Right forelimb (tissue), 1 donor: ENCODE measurements around the gene KCNJ5.

ENCODE experiments used
- DNase-seq: peaks from one replicate; pipeline ENCODE4 v3.0.0-alpha.2; 2018

Gene KCNJ5

GRCh38 chr11:128872094-128872493 is 19.1 kb upstream of the KCNJ5 start:
- no peak for DNase-seq

GRCh38 chr11:128872594-128872993 is 18.6 kb upstream of the KCNJ5 start:
- no peak for DNase-seq

GRCh38 chr11:128874427-128874826 is 16.7 kb upstream of the KCNJ5 start:
- no peak for DNase-seq

- no peak for DNase-seq
Observed at GRCh38 chr11:128876133-128876650, 15.0 kb upstream of the KCNJ5 start.

- no peak for DNase-seq
Observed at GRCh38 chr11:128877726-128878125, 13.4 kb upstream of the KCNJ5 start.

- no peak for DNase-seq
Observed at GRCh38 chr11:128878455-128878854, 12.7 kb upstream of the KCNJ5 start.

- no peak for DNase-seq
Observed at GRCh38 chr11:128879817-128880216, 11.3 kb upstream of the KCNJ5 start.

GRCh38 chr11:128881221-128881620 is 9.9 kb upstream of the KCNJ5 start:
- DNase-seq, result no peak

GRCh38 chr11:128882451-128882850 is 8.7 kb upstream of the KCNJ5 start:
- DNase-seq, result no peak

- no peak for DNase-seq
Observed at GRCh38 chr11:128884054-128884453, 7.1 kb upstream of the KCNJ5 start.

GRCh38 chr11:128884703-128885338 is 6.3 kb upstream of the KCNJ5 start:
- peak; percentile 77 for DNase-seq

GRCh38 chr11:128886406-128887124 is 4.6 kb upstream of the KCNJ5 start:
- no peak for DNase-seq

GRCh38 chr11:128888034-128888985 is 2.8 kb upstream of the KCNJ5 start:
- no peak for DNase-seq

- no peak for DNase-seq
Observed at GRCh38 chr11:128889657-128890213, 1.4 kb upstream of the KCNJ5 start.

- DNase-seq, result no peak
Observed at GRCh38 chr11:128890216-128890542, 977 bp upstream of the KCNJ5 start.

- DNase-seq, result no peak
Observed at GRCh38 chr11:128891913-128892398, 800 bp downstream of the KCNJ5 start.

GRCh38 chr11:128892866-128893565 is 1.9 kb downstream of the KCNJ5 start:
- DNase-seq, result no peak

- DNase-seq, result no peak
Observed at GRCh38 chr11:128893578-128894285, 2.6 kb downstream of the KCNJ5 start.

GRCh38 chr11:128894286-128894681 is 3.1 kb downstream of the KCNJ5 start:
- DNase-seq, result no peak

GRCh38 chr11:128894685-128895084 is 3.5 kb downstream of the KCNJ5 start:
- DNase-seq, result no peak

- no peak for DNase-seq
Observed at GRCh38 chr11:128895526-128895925, 4.4 kb downstream of the KCNJ5 start.

GRCh38 chr11:128896356-128896755 is 5.2 kb downstream of the KCNJ5 start:
- DNase-seq, result no peak
